Measurements from ENCODE around the gene MUC2. TPM values are rescaled to one million over a fixed set of nuclear protein-coding genes. Genes with fewer than 3 reads are reported as not detected.

Gene MUC2
- total RNA-seq, 1 donor from 2014 or later = 0.07 TPM

GRCh38 chr11:1089738-1090599, 15.3 kb downstream of the MUC2 start:
- Mint-ChIP-seq H3K27me3 (ENCODE audit: low read depth) (no peaks in the 10 kb centered on the region), H3K4me1 (no peaks in the 10 kb centered on the region), H3K36me3 (no peaks in the 10 kb centered on the region), H3K9me3 (peaks cover 3% of the 10 kb centered on the region), H3K4me3 (no peak overlapping the region), H3K27ac (no peak overlapping the region)
- no peak for TF ChIP-seq CTCF (IDR thresholded peaks at IDR 0.05; ENCODE audit: unreplicated experiment)
- DNase-seq (ENCODE audit: low spot score in 2 of 2, unreplicated experiment in 2 of 2) = no peak

DNA sequence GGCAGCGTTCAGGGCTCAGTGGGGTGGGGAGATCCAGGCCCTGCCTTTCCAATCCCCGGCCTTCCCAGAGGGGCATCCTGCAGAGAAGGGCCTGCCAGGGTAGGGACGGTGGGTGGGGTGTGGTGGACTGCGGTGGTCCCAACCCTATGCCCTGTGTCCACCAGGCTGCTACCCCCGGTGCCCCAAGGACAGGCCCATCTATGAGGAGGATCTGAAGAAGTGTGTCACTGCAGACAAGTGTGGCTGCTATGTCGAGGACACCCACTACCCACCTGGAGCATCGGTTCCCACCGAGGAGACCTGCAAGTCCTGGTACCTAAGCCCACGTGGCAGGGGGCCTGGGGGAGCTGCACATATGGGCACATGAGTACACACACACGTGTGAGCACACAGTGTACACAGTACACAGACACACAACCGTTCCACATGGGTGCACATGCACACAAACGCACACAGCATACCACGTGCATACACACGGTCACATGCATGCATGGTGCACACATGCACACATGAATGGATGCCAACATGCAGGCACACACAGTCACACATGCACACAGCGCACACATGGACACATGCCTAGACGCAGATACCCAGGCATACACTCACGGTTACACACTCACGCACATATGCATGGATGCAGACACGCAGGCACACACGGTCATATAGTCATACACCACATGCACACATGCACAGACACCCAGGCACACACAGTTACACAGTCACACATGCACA, 16.1 kb downstream of the MUC2 start:
- no peak overlapping the region for H3K4me3 Mint-ChIP-seq
- no peaks in the 10 kb centered on the region for H3K36me3 Mint-ChIP-seq
- H3K4me1 Mint-ChIP-seq = no peaks in the 10 kb centered on the region
- DNase-seq (ENCODE audit: low spot score in 2 of 2, unreplicated experiment in 2 of 2) = no peak
- no peak overlapping the region for H3K27ac Mint-ChIP-seq
- no peak for TF ChIP-seq CTCF (IDR thresholded peaks at IDR 0.05; ENCODE audit: unreplicated experiment)
- H3K9me3 Mint-ChIP-seq = peaks cover 8% of the 10 kb centered on the region
- H3K27me3 Mint-ChIP-seq (ENCODE audit: low read depth) = no peaks in the 10 kb centered on the region

DNA sequence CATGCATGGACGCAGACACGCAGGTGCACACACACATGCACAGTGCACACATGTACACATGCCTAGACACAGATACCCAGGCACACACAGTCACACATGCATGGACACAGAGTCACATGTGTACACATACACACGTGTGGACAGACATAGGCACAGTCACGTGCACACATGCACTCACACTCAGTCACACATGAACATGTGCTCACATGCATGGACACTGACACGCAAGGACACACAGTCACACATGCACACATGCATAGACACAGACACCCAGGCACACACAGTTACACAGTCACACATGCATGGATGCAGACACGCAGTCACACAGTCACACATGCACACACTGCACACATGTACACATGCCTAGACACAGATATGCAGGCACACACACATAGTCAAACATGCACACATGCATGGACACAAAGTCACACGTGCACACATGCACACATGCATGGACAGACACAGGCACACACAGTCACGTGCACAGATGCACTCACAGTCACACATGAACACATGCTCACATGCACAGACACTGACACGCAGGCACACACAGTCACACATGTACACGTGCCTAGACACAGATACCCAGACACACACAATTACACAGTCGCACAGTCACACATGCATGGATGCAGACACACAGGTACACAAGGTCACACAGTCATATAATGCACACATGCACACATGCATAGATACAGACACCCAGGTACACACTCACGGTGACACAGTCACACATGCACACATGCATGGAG, 16.8 kb downstream of the MUC2 start:
- TF ChIP-seq CTCF (IDR thresholded peaks at IDR 0.05; ENCODE audit: unreplicated experiment) = no peak
- no peaks in the 10 kb centered on the region for H3K36me3 Mint-ChIP-seq

GRCh38 chr11:1092145-1092670, 17.5 kb downstream of the MUC2 start:
- H3K36me3 Mint-ChIP-seq = no peaks in the 10 kb centered on the region
- no peaks in the 10 kb centered on the region for H3K4me1 Mint-ChIP-seq
- no peaks in the 10 kb centered on the region for H3K27me3 Mint-ChIP-seq (ENCODE audit: low read depth)
- TF ChIP-seq CTCF (IDR thresholded peaks at IDR 0.05; ENCODE audit: unreplicated experiment) = no peak
- H3K4me3 Mint-ChIP-seq = no peak overlapping the region
- H3K9me3 Mint-ChIP-seq = peaks cover 8% of the 10 kb centered on the region
- H3K27ac Mint-ChIP-seq = no peak overlapping the region
- no peak for DNase-seq (ENCODE audit: low spot score in 2 of 2, unreplicated experiment in 2 of 2)

More for the DNA sequence above, 16.8 kb downstream of the MUC2 start:
- Mint-ChIP-seq H3K27me3 (ENCODE audit: low read depth) (no peaks in the 10 kb centered on the region), H3K4me3 (no peak overlapping the region), H3K27ac (no peak overlapping the region), H3K4me1 (no peaks in the 10 kb centered on the region), H3K9me3 (peaks cover 8% of the 10 kb centered on the region)
- no peak for DNase-seq (ENCODE audit: low spot score in 2 of 2, unreplicated experiment in 2 of 2)

- H3K36me3 Mint-ChIP-seq = no peaks in the 10 kb centered on the region
- no peak for TF ChIP-seq CTCF (IDR thresholded peaks at IDR 0.05; ENCODE audit: unreplicated experiment)
- no peaks in the 10 kb centered on the region for H3K4me1 Mint-ChIP-seq
- no peak overlapping the region for H3K4me3 Mint-ChIP-seq
- no peak for DNase-seq (ENCODE audit: low spot score in 2 of 2, unreplicated experiment in 2 of 2)
- H3K27me3 Mint-ChIP-seq (ENCODE audit: low read depth) = no peaks in the 10 kb centered on the region
- peaks cover 8% of the 10 kb centered on the region for H3K9me3 Mint-ChIP-seq
- no peak overlapping the region for H3K27ac Mint-ChIP-seq
Measured at GRCh38 chr11:1092919-1093318, 18.2 kb downstream of the MUC2 start.
